Keratinocyte (primary cell): ENCODE results near the gene KCND2. TPM values are rescaled to one million over a fixed set of nuclear protein-coding genes. Genes with fewer than 3 reads are reported as not detected.

Experiments used
- DNase-seq: peaks from one replicate; pipeline ENCODE4 v3.0.0-alpha.2; 2011; ENCODE audit warnings: low read depth, missing footprints, low spot score
- FAIRE-seq: peaks from 2 replicates; lab custom pipeline; 2011; peaks lifted over from hg19 to GRCh38; lab: Jason Lieb, UNC
- H2AFZ ChIP-seq: 2 replicates; pipeline ENCODE4 v1.6.0; 2012; ENCODE audit warnings: low read length, control low read depth, inconsistent platforms; ENCODE audit not compliant: control insufficient read depth
- H3K27ac ChIP-seq: 2 replicates; pipeline ENCODE4 v1.5.1; 2011; ENCODE audit warnings: low read length; ENCODE audit not compliant: control insufficient read depth, insufficient read depth
- H3K27me3 ChIP-seq: 3 replicates; pipeline ENCODE4 v1.6.0; 2011; ENCODE audit warnings: low read length; ENCODE audit not compliant: control insufficient read depth, insufficient read depth; ENCODE audit errors: extremely low read depth
- H3K36me3 ChIP-seq, 2 experiments: 2 replicates in 1 of 2; 3 replicates in 1 of 2; pipeline ENCODE4 v1.5.1; 2011; ENCODE audit warnings: low read length in 2 of 2, mild to moderate bottlenecking in 1 of 2; ENCODE audit not compliant: control insufficient read depth in 2 of 2, insufficient read depth in 2 of 2; ENCODE audit errors: extremely low read depth in 1 of 2
- H3K4me1 ChIP-seq: 3 replicates; pipeline ENCODE4 v1.5.1; 2011; ENCODE audit warnings: low read length; ENCODE audit not compliant: control insufficient read depth, insufficient read depth; ENCODE audit errors: extremely low read depth
- H3K4me2 ChIP-seq: 3 replicates; pipeline ENCODE4 v1.6.0; 2011; ENCODE audit warnings: low read depth, low read length; ENCODE audit not compliant: control insufficient read depth, insufficient read depth; ENCODE audit errors: extremely low read depth
- H3K4me3 ChIP-seq, 3 experiments: fragments of 200-600 bp in 1 of 3; sonication (generic) in 1 of 3; 2 replicates in 2 of 3; 3 replicates in 1 of 3; pipeline ENCODE4 v1.5.1; 2011 to 2016; ENCODE audit warnings: low read length in 3 of 3, mild to moderate bottlenecking in 3 of 3, control low read depth in 2 of 3, inconsistent platforms in 1 of 3, low read depth in 1 of 3, mixed read lengths in 1 of 3, mixed run types in 1 of 3, moderate library complexity in 1 of 3; ENCODE audit not compliant: control insufficient read depth in 2 of 3, insufficient read depth in 2 of 3; ENCODE audit errors: extremely low read depth in 1 of 3
- H3K79me2 ChIP-seq: 2 replicates; pipeline ENCODE4 v1.6.0; 2012; ENCODE audit warnings: low read length; ENCODE audit not compliant: control insufficient read depth, insufficient read depth
- H3K9ac ChIP-seq: 3 replicates; pipeline ENCODE4 v1.6.0; 2011; ENCODE audit warnings: low read length; ENCODE audit not compliant: control insufficient read depth, insufficient read depth; ENCODE audit errors: extremely low read depth
- H3K9me1 ChIP-seq: 3 replicates; pipeline ENCODE4 v1.6.0; 2011; ENCODE audit warnings: low read length; ENCODE audit not compliant: control insufficient read depth, insufficient read depth; ENCODE audit errors: extremely low read depth
- H3K9me3 ChIP-seq: 2 replicates; pipeline ENCODE4 v1.5.1; 2012; ENCODE audit warnings: low read depth, low read length; ENCODE audit not compliant: control insufficient read depth
- H4K20me1 ChIP-seq: 3 replicates; pipeline ENCODE4 v1.6.0; 2011; ENCODE audit warnings: low read length; ENCODE audit not compliant: control insufficient read depth, insufficient read depth; ENCODE audit errors: extremely low read depth
- EZH2 ChIP-seq: IDR thresholded peaks from one replicate; pipeline ENCODE4 v1.6.1; 2012; ENCODE audit warnings: inconsistent platforms, mild to moderate bottlenecking, low read length, moderate library complexity
- dilution Hi-C: fragments of 300-500 bp; cut with MboI; formaldehyde crosslinking; loops from one replicate; pipeline ENCODE4 v1.7.0; 2020; ENCODE audit warnings: low sequenced_read_pairs; ENCODE audit not compliant: extremely low pct_ligation_motif_present
- polyA plus RNA-seq, 5 experiments: library from polyadenylated mRNA; depleted of rRNA in 3 of 5; stranded (reverse) in 3 of 5; stranded (forward) in 1 of 5; unstranded in 1 of 5; fragments of >200 nt; gene quantifications; 1 replicate in 1 of 5; 2 replicates in 3 of 5; 3 replicates in 1 of 5; pipeline versions ENCODE4 v1.2.1 to v1.2.3, GENCODE V29; 2011 to 2012; ENCODE audit warnings: missing spikeins in 2 of 5, low read depth in 1 of 5, low replicate concordance in 1 of 5
- TF ChIP-seq, protein P1 (sequence below), 3 experiments: IDR thresholded peaks in 1 of 3; conservative IDR thresholded peaks in 1 of 3; optimal IDR thresholded peaks in 1 of 3; 2 replicates in 2 of 3; 3 replicates in 1 of 3; pipeline versions ENCODE3 to v1.5.1; 2011; ENCODE audit warnings: low read length in 3 of 3, mild to moderate bottlenecking in 3 of 3, moderate library complexity in 2 of 3, control low read depth in 1 of 3, inconsistent platforms in 1 of 3; ENCODE audit not compliant: insufficient read depth in 2 of 3; ENCODE audit errors: extremely low read depth in 1 of 3

Gene KCND2
- polyA plus RNA-seq, 1 donor (not counting 4 experiments of a cell fraction or from before 2014, with no cell fraction given) = not detected

DNA sequence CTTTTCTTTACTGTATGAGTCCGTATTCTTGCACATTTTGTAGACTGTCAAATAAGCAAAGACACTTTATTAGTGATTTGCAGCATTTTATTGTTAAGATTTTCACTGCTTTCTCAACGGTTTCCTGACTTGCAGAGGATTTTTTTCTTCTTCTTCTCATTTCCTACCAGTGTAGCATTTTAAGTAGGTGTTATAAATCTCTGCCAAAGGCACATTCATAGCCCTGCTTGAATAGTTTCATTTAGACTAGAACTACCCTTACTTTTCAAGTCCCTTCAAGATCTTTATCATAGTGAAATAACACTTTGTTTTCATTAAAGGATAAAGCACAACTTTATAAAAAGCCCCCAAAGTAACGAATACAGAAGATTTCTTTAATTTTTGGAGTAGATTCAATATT lies 313.6 kb downstream of the KCND2 start:
- Histone ChIP-seq H3K4me1 (peaks cover 6% of the 10 kb centered on the region), H3K9ac (no peak overlapping the region), H4K20me1 (no peaks in the 10 kb centered on the region), H3K79me2 (no peaks in the 10 kb centered on the region), H3K9me3 (no peaks in the 10 kb centered on the region), H3K9me1 (no peaks in the 10 kb centered on the region), H3K27me3 (no peaks in the 10 kb centered on the region), H2AFZ (no peak overlapping the region), H3K4me2 (no peak overlapping the region), H3K36me3 (no peaks in the 10 kb centered on the region), H3K27ac (no peak overlapping the region), H3K4me3 (no peak overlapping the region)
- dilution Hi-C loops = no loop called here
- FAIRE-seq = no peak
- DNase-seq = no peak
- TF ChIP-seq, protein P1, sequence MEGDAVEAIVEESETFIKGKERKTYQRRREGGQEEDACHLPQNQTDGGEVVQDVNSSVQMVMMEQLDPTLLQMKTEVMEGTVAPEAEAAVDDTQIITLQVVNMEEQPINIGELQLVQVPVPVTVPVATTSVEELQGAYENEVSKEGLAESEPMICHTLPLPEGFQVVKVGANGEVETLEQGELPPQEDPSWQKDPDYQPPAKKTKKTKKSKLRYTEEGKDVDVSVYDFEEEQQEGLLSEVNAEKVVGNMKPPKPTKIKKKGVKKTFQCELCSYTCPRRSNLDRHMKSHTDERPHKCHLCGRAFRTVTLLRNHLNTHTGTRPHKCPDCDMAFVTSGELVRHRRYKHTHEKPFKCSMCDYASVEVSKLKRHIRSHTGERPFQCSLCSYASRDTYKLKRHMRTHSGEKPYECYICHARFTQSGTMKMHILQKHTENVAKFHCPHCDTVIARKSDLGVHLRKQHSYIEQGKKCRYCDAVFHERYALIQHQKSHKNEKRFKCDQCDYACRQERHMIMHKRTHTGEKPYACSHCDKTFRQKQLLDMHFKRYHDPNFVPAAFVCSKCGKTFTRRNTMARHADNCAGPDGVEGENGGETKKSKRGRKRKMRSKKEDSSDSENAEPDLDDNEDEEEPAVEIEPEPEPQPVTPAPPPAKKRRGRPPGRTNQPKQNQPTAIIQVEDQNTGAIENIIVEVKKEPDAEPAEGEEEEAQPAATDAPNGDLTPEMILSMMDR (optimal IDR thresholded peaks at IDR 0.05 in 1 of 3, IDR thresholded peaks at IDR 0.05 in 1 of 3, conservative IDR thresholded peaks at IDR 0.05 in 1 of 3; ENCODE audit: extremely low read depth in 1 of 3, insufficient read depth in 2 of 3, low read length in 3 of 3) = no peak
- TF ChIP-seq EZH2 = no peak

DNA sequence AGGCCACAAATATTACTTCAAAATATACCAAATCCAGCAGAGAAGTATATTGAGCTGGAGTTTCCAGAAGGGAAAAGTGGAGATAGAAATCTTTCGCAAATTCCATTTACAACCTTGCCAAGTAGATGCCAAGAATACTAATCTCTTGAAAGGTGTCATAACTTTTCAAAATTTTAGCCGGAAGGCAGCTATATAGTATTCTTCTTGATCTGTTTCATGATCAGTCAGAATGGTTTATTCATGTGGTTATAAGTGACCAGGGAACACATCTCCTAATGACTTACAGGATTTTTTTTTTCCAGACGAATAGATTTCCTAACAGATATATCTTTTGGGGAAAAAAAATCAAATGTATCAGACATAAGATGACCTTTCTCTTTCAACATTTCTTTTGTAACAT lies 314.3 kb downstream of the KCND2 start:
- FAIRE-seq = no peak
- no peak for DNase-seq
- Histone ChIP-seq H3K27ac (no peak overlapping the region), H3K9me3 (no peaks in the 10 kb centered on the region), H3K27me3 (no peaks in the 10 kb centered on the region), H2AFZ (no peak overlapping the region), H3K9me1 (no peaks in the 10 kb centered on the region), H3K79me2 (no peaks in the 10 kb centered on the region), H3K4me3 (no peak overlapping the region), H3K9ac (no peak overlapping the region), H3K4me2 (no peak overlapping the region), H4K20me1 (no peaks in the 10 kb centered on the region), H3K4me1 (peaks cover 6% of the 10 kb centered on the region), H3K36me3 (no peaks in the 10 kb centered on the region)
- dilution Hi-C loops = no loop called here
- TF ChIP-seq EZH2 = no peak
- TF ChIP-seq, protein P1 (optimal IDR thresholded peaks at IDR 0.05 in 1 of 3, IDR thresholded peaks at IDR 0.05 in 1 of 3, conservative IDR thresholded peaks at IDR 0.05 in 1 of 3; ENCODE audit: extremely low read depth in 1 of 3, insufficient read depth in 2 of 3, low read length in 3 of 3) = no peak
